GM21423 (cell line): Measurements from ENCODE around the gene OR8D2.
"Not testable (repeated sequence)": the region's sequence is repeated elsewhere in the genome, so short reads cannot be mapped to it uniquely, and the experiment has no call there.

Source experiments
- ATAC-seq: cut with Tn5 transposase; IDR thresholded peaks from one replicate; pipeline ENCODE4 v1.9.1; 2021; ENCODE audit warnings: mild to moderate bottlenecking, moderate library complexity; ENCODE audit not compliant: unreplicated experiment

Gene OR8D2

DNA sequence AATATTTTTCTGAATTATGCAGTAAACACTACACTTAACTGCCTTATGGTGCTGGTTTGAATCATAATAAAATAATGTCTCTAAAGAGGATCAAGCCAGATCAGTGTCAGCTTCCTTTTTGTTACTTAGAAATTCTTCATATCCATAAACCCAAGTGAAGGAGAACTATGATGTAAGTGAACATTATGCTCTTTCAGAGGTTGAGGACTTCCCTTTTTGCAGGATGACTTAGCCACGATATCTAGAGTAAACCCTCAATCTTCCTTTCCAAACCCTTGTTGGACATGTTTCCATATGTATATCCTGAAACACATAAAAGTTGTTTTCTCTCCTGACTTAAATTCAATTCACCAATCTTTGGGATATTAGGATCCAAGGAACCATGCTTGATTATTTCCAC, 25.3 kb downstream of the OR8D2 start:
- ATAC-seq: no peak

DNA sequence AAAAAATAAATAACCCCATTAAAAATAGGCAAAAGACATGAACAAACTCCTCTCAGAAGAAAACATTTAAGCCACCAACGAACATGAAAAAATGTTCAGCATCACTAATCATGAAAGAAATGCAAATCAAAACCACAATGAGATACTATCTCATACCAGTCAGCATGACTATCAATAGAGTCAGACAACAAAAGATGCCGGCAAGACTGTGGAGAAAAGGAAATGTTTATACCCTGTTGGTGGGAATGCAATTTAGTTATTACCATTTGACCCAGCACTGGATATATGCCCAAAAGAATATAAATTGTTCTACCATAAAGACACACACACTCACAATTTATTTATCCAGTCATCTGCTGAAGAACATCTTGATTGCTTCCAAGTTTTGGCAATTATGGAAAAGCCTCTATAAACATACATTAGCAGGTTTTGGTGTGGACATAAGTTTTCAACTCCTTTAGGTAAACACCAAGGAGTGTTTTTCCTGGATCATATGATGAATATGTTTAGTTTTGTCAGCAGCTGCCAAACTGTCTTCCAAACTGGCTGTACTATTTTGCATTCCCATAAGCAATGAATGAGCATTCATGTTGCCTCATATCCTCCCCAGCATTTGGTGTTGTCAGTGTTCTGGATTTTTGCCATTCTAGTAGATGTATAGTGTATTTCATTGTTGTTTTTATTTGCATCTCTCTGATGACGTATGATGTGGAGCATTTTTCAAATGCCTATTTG, 34.2 kb downstream of the OR8D2 start:
- ATAC-seq: no peak

DNA sequence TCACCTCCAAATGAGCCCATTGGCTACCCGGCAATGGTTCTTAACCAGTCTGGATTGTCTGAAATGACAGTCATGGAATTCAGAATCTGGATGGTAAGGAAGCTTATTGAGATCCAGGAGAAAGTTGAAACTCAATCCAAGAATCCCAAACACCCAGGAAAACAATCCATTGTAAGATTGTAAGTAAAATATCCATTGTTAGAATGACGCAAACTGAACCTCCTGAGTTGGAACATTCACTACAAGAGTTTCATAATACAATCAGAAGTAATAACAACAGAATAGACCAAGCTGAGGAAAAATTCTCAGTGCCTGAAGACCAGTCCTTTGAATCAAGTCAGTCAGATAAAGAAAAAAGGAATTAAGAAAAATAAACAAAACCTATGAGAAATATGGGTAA, 41.7 kb downstream of the OR8D2 start:
- ATAC-seq: no peak

DNA sequence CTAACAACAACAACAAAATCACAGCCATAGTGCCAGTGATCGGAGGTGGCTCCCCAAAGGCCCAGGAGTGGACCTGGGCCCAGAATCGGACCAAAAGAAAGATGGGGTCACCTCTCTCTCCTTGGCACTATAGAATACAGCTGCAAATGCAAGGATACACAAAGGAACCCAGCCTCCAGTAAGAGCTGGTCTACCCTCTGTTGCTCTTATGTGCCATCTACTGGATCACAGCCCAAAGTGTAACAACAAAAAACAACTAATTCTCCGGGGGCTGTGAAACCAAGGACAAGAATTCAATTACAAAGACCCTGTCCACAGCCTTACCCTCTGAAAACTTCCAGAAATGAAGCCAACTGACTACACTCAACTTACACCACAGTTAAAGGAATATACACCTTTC, 42.2 kb downstream of the OR8D2 start:
- no peak for ATAC-seq

DNA sequence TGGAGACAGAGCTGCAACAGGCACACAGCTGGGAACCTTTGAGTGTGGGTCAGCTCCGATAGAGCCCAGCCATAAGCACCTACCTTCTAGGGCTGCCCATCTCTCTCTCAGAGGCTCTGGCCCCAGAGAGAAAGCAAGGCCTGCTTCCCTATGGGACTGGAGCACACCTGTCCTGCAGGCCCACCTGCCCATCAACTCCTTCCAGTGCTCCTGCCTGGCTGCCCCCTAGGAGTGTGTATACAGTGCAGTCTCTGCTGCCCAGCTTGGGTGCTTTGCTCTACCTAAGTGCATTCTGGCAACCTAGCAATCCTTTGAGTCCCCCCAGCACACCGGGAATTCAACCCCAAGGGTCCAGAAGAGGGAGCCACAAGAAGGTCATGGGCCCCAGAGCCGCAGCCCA, 42.8 kb downstream of the OR8D2 start:
- ATAC-seq: no peak

DNA sequence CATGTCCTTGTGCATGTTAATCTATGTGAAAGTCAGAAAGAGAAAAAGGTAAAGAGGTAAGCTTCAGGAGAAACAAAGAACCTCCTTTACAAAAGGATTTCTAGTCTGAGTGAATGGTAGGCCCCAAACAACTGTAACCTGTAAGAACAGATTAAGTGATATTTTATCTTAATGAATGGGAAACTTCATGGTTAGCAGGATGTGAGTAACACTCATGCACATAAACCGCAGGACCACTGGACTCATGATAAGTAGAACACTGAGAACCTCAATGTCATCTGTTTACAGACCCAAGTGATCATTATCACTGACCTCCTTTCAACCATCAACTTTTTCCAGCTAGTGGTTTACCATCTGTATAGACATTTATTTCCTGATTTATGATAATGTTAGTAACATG, 43.9 kb downstream of the OR8D2 start:
- no peak for ATAC-seq

DNA sequence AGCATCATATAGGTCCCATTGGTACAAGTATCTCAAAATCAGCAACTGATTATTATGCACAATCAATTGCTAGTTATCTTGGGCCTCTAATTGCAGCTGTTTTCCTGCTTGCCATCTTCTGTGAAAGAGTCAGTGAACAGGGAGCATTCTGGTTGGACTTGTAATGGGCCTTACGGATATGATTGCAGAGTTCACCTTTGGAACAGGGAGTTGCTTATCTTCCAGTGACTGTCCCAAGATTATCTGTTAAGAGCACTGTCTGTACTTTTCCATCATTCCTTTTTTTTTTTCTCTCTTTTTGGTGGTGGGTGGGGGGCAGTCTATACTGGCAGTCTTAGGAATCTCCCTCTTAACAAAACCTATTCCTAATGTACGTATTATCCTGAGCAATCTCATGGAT, 46.0 kb downstream of the OR8D2 start:
- ATAC-seq: no peak

DNA sequence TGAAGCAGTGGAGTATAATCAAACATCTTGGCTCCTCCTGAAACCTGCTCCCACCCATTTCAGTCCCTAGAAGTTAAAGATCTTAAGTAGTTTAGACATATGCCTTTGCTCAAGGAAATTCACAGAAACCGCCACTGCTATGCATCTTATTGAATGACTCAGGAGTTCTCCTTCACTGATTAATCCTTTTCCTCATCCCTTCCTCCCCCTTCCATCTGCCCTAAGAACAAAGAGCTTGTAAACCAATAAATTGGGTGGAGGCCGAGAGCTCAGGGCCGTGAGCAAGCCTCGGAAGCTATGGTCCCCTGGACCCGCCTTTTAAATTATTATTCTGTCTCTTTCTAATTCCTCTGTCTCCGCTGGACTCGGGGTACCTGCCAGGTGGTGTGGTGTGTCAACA, 49.1 kb downstream of the OR8D2 start:
- not testable (repeated sequence) for ATAC-seq
